GM19035 (cell line): ENCODE data around the gene PTPN23.
"Not testable (repeated sequence)": the region's sequence is repeated elsewhere in the genome, so short reads cannot be mapped to it uniquely, and the experiment has no call there.

ENCODE experiments used
- ATAC-seq: cut with Tn5 transposase; IDR thresholded peaks from one replicate; pipeline ENCODE4 v1.9.1; 2021; ENCODE audit not compliant: unreplicated experiment

PTPN23 gene

GRCh38 chr3:47440131-47440530 lies 59.3 kb downstream of the PTPN23 start:
- ATAC-seq, result no peak

- no peak for ATAC-seq
Measured at GRCh38 chr3:47441796-47442551, 61.2 kb downstream of the PTPN23 start.

GRCh38 chr3:47443611-47443995 lies 62.8 kb downstream of the PTPN23 start:
- no peak for ATAC-seq

GRCh38 chr3:47444103-47444502 lies 63.3 kb downstream of the PTPN23 start:
- ATAC-seq, result no peak

GRCh38 chr3:47452453-47453215 lies 71.8 kb downstream of the PTPN23 start:
- no peak for ATAC-seq

- ATAC-seq, result no peak
Measured at GRCh38 chr3:47455806-47456452, 75.1 kb downstream of the PTPN23 start.

GRCh38 chr3:47456984-47457383 lies 76.2 kb downstream of the PTPN23 start:
- ATAC-seq, result no peak

- ATAC-seq, result not testable (repeated sequence)
Measured at GRCh38 chr3:47459534-47460085, 78.8 kb downstream of the PTPN23 start.
